Stomach (tissue), 9 donors: ENCODE data around the gene TSHZ2. TPM values are rescaled to one million over a fixed set of nuclear protein-coding genes. Genes with fewer than 3 reads are reported as not detected.

Experiments used
- DNase-seq, 2 donors: peaks; one replicate each; pipeline versions ENCODE4 v3.0.0 to v3.0.0-alpha.2; 2013 to 2019
- H3K27ac ChIP-seq, 5 donors: fragments of 200-600 bp in 4 of 5; sonication (generic) in 4 of 5; one replicate each; pipeline ENCODE4 v1.5.1; 2013 to 2019; ENCODE audit warnings: mild to moderate bottlenecking in 1 of 5, moderate library complexity in 1 of 5
- H3K27me3 ChIP-seq, 3 donors: fragments of 200-600 bp; sonication (generic); one replicate each; pipeline ENCODE4 v1.5.1; 2017 to 2019; ENCODE audit warnings: mixed run types in 1 of 3
- H3K36me3 ChIP-seq, 4 donors: fragments of 200-600 bp; sonication (generic); 1 replicate in 3 of 4; 2 replicates in 1 of 4; pipeline ENCODE4 v1.5.1; 2016 to 2019
- H3K4me1 ChIP-seq, 4 donors: fragments of 200-600 bp; sonication (generic); one replicate each; pipeline ENCODE4 v1.5.1; 2016 to 2019
- H3K4me3 ChIP-seq, 4 donors: fragments of 200-600 bp; sonication (generic) in 3 of 4; one replicate each; pipeline ENCODE4 v1.5.1; 2016 to 2019; ENCODE audit warnings: mild to moderate bottlenecking in 1 of 4
- H3K9me3 ChIP-seq, 4 donors: fragments of 200-600 bp; sonication (generic); one replicate each; pipeline ENCODE4 v1.5.1; 2016 to 2019
- CTCF ChIP-seq, 7 experiments: fragments of 450-650 bp in 4 of 7; fragments of 200-600 bp in 3 of 7; sonication (generic) in 3 of 7; IDR thresholded peaks; one replicate each; pipeline ENCODE4 v1.5.1; 2016 to 2019; ENCODE audit warnings: antibody characterized with exemption in 7 of 7, control low read depth in 2 of 7, mild to moderate bottlenecking in 1 of 7
- EP300 ChIP-seq: sonication (generic); formaldehyde crosslinking; IDR thresholded peaks from one replicate; pipeline ENCODE4 v1.6.1; 2017; ENCODE audit warnings: antibody characterized with exemption
- POLR2A ChIP-seq, 4 donors: fragments of 450-650 bp; IDR thresholded peaks; one replicate each; pipeline ENCODE4 v1.6.1; 2016; ENCODE audit warnings: antibody characterized with exemption in 4 of 4, control low read depth in 2 of 4, mild to moderate bottlenecking in 1 of 4, moderate library complexity in 1 of 4
- POLR2AphosphoS5 ChIP-seq, 3 donors: sonication (generic); formaldehyde crosslinking; IDR thresholded peaks; one replicate each; pipeline ENCODE4 v1.6.1; 2016; ENCODE audit warnings: antibody characterized with exemption in 3 of 3
- WGBS, 5 donors: extraction: QIAGEN DNeasy Blood & Tissue Kit in 3 of 5; methylation state at CpG; one replicate each; pipeline versions ENCODE4 v1.1.5 to v1.1.7; 2013 to 2018; 5-methylcytosine and 5-hydroxymethylcytosine counted together
- intact Hi-C: fragments of 100-400 bp; cut with DNase I; formaldehyde crosslinking; loops from one replicate; pipeline ENCODE4 v1.15.1; 2023; ENCODE audit warnings: low total_unique reads
- polyA plus RNA-seq, 3 donors: library from polyadenylated mRNA; stranded (reverse); fragments of 200-250 nt; gene quantifications; one replicate each; pipeline ENCODE4 v1.2.3, GENCODE V29; 2013
- total RNA-seq, 5 donors: library from RNA; depleted of rRNA; stranded (reverse); fragments of >200 nt; gene quantifications; one replicate each; pipeline versions ENCODE4 v1.1.0 to v1.2.3, GENCODE V29; 2014 to 2016
- donor health status: healthy with polysubstance abuse.
- donor health status: Bipolar disorder and iron deficiency.
- donor health status: healthy.

The TSHZ2 gene
- total and polyA plus RNA-seq, 8 donors = 2.9 to 20.5 (median 5.8) TPM

GRCh38 chr20:53212018-53212417 lies 239.9 kb downstream of the TSHZ2 start:
- Histone ChIP-seq H3K27me3 (no peaks in the 10 kb centered on the region), H3K27ac (no peak overlapping the region), H3K4me3 (no peak overlapping the region), H3K9me3 (no peaks in the 10 kb centered on the region), H3K36me3 (no peaks in the 10 kb centered on the region), H3K4me1 (peaks cover 0 to 10% (median 3%) of the 10 kb centered on the region in 4 donors)
- intact Hi-C loops = no loop called here
- 85 to 95% (median 86%) methylated on average over 5 of the region's 5 CpGs for whole genome bisulfite sequencing, 5 donors
- DNase-seq = no peak
- no peak for TF ChIP-seq EP300
- TF ChIP-seq POLR2AphosphoS5 (IDR thresholded peaks at IDR 0.05) = no peak
- TF ChIP-seq CTCF (IDR thresholded peaks at IDR 0.05) = no peak
- no peak for TF ChIP-seq POLR2A (IDR thresholded peaks at IDR 0.05)

- Histone ChIP-seq H3K36me3 (no peaks in the 10 kb centered on the region), H3K9me3 (no peaks in the 10 kb centered on the region), H3K27me3 (no peaks in the 10 kb centered on the region), H3K27ac (no peak overlapping the region), H3K4me3 (no peak overlapping the region), H3K4me1 (peaks cover 0 to 13% (median 6%) of the 10 kb centered on the region in 4 donors)
- intact Hi-C loops = no loop called here
- TF ChIP-seq POLR2AphosphoS5 (IDR thresholded peaks at IDR 0.05) = no peak
- no peak for TF ChIP-seq POLR2A (IDR thresholded peaks at IDR 0.05)
- TF ChIP-seq EP300 = no peak
- no peak for DNase-seq
- 85 to 95% (median 93%) methylated on average over 7 of the region's 7 CpGs for WGBS, 5 donors
Measured at GRCh38 chr20:53214392-53214791, 242.2 kb downstream of the TSHZ2 start.

- intact Hi-C loops = no loop called here
- WGBS, 5 donors = 62 to 79% (median 74%) methylated on average over 4 of the region's 4 CpGs
- H3K36me3 ChIP-seq = no peaks in the 10 kb centered on the region
- no peaks in the 10 kb centered on the region for H3K9me3 ChIP-seq
- TF ChIP-seq EP300 (no peak), POLR2AphosphoS5 (IDR thresholded peaks at IDR 0.05) (no peak), POLR2A (IDR thresholded peaks at IDR 0.05) (no peak), CTCF (IDR thresholded peaks at IDR 0.05) (no peak)
- H3K4me3 ChIP-seq = no peak overlapping the region
- peaks cover 0 to 13% (median 6%) of the 10 kb centered on the region in 4 donors for H3K4me1 ChIP-seq
- no peak overlapping the region for H3K27ac ChIP-seq
- H3K27me3 ChIP-seq = no peaks in the 10 kb centered on the region
- no peak for DNase-seq
Measured at GRCh38 chr20:53215166-53215565, 243.0 kb downstream of the TSHZ2 start.

GRCh38 chr20:53216478-53216855 lies 244.3 kb downstream of the TSHZ2 start:
- H3K4me1 ChIP-seq = peaks cover 0 to 13% (median 6%) of the 10 kb centered on the region in 4 donors
- WGBS, 5 donors = 86 to 95% (median 90%) methylated on average over 2 of the region's 2 CpGs
- no peak for DNase-seq
- no peak overlapping the region for H3K27ac ChIP-seq
- H3K4me3 ChIP-seq = peak overlapping the region in 3 of 4 donors; percentile 20 to 32 (median 28)
- TF ChIP-seq POLR2AphosphoS5 (IDR thresholded peaks at IDR 0.05) (no peak), POLR2A (IDR thresholded peaks at IDR 0.05) (no peak), EP300 (no peak), CTCF (IDR thresholded peaks at IDR 0.05) (no peak)
- no peaks in the 10 kb centered on the region for H3K27me3 ChIP-seq
- no peaks in the 10 kb centered on the region for H3K9me3 ChIP-seq
- H3K36me3 ChIP-seq = no peaks in the 10 kb centered on the region
- intact Hi-C loops = no loop called here

- Histone ChIP-seq H3K36me3 (no peaks in the 10 kb centered on the region), H3K9me3 (no peaks in the 10 kb centered on the region), H3K27me3 (no peaks in the 10 kb centered on the region), H3K4me3 (peak overlapping the region; percentile 15 to 32 (median 24)), H3K27ac (peak overlapping the region in 1 of 5 donors; percentile 55), H3K4me1 (peaks cover 0 to 13% (median 6%) of the 10 kb centered on the region in 4 donors)
- DNase-seq = peak; percentile 83 to 89
- 13 to 15% (median 13%) methylated on average over 28 to 32 of the region's 32 CpGs for WGBS, 5 donors
- TF ChIP-seq POLR2A (IDR thresholded peaks at IDR 0.05) (no peak), CTCF (IDR thresholded peaks at IDR 0.05) (peak in 5 of 7 experiments; percentile 62 to 89 (median 77))
- intact Hi-C loops = no loop called here
Measured at GRCh38 chr20:53216856-53217576, 244.9 kb downstream of the TSHZ2 start.
